GM20431 (cell line): ENCODE measurements around the gene DPEP2.
"Not testable (repeated sequence)": the region's sequence is repeated elsewhere in the genome, so short reads cannot be mapped to it uniquely, and the experiment has no call there.

Experiments used
- in situ Hi-C: fragments of 300-500 bp; cut with MseI, MboI; formaldehyde crosslinking; loops from one replicate; pipeline ENCODE4 v1.15.0; 2020; ENCODE audit warnings: low sequenced_read_pairs; ENCODE audit not compliant: unreplicated experiment

Gene DPEP2

GRCh38 chr16:67998779-67999688, at the start of gene DPEP2:
TSS of gene DPEP2 (minus strand) at chr16:67999484. CDS start at chr16:67993212, 6,272 bp downstream.
- in situ Hi-C loops: not testable (repeated sequence)

- in situ Hi-C loops: no loop called here
Observed at GRCh38 chr16:68047987-68048386, 48.7 kb upstream of the DPEP2 start.

- in situ Hi-C loops: no loop called here
Observed at GRCh38 chr16:68046106-68046505, 46.8 kb upstream of the DPEP2 start.

GRCh38 chr16:68041783-68042182, 42.5 kb upstream of the DPEP2 start:
- in situ Hi-C loops: no loop called here

GRCh38 chr16:68040506-68041288, 41.4 kb upstream of the DPEP2 start:
- in situ Hi-C loops: no loop called here

- in situ Hi-C loops: no loop called here
Observed at GRCh38 chr16:68037841-68038597, 38.7 kb upstream of the DPEP2 start.

- in situ Hi-C loops: no loop called here
Observed at GRCh38 chr16:68035227-68035626, 35.9 kb upstream of the DPEP2 start.

GRCh38 chr16:68033101-68033500, 33.8 kb upstream of the DPEP2 start:
- in situ Hi-C loops: no loop called here

GRCh38 chr16:68031951-68032350, 32.7 kb upstream of the DPEP2 start:
- in situ Hi-C loops: no loop called here

- in situ Hi-C loops: not testable (repeated sequence)
Observed at GRCh38 chr16:68030108-68030507, 30.8 kb upstream of the DPEP2 start.

GRCh38 chr16:68028996-68029395, 29.7 kb upstream of the DPEP2 start:
- in situ Hi-C loops: no loop called here

- in situ Hi-C loops: no loop called here
Observed at GRCh38 chr16:68022728-68023537, 23.6 kb upstream of the DPEP2 start, which contains the start of the genes DDX28 and DUS2. TSS of gene DDX28 (minus strand) at chr16:68023232. CDS start at chr16:68023202, 30 bp downstream. TSS of gene DUS2 (plus strand) at chr16:68023284. CDS start at chr16:68038024, 14,740 bp downstream.

- in situ Hi-C loops: no loop called here
Observed at GRCh38 chr16:68022278-68022727, 23.0 kb upstream of the DPEP2 start.

- in situ Hi-C loops: no loop called here
Observed at GRCh38 chr16:68021490-68021889, 22.2 kb upstream of the DPEP2 start.

GRCh38 chr16:68019167-68019680, 19.9 kb upstream of the DPEP2 start:
- in situ Hi-C loops: no loop called here

- in situ Hi-C loops: no loop called here
Observed at GRCh38 chr16:68015681-68016080, 16.4 kb upstream of the DPEP2 start, which contains the start of gene DPEP2NB. TSS of gene DPEP2NB (minus strand) at chr16:68015911. CDS start at chr16:68015770, 141 bp downstream.

- in situ Hi-C loops: no loop called here
Observed at GRCh38 chr16:68013440-68013839, 14.2 kb upstream of the DPEP2 start.

- in situ Hi-C loops: not testable (repeated sequence)
Observed at GRCh38 chr16:68009872-68010271, 10.6 kb upstream of the DPEP2 start.
